Panc1 (cell line): ENCODE measurements around the gene LMCD1. TPM values are rescaled to one million over a fixed set of nuclear protein-coding genes. Genes with fewer than 3 reads are reported as not detected.

Experiments used
- ATAC-seq: fragments of 200-7000 bp; cut with Tn5 transposase; 2 replicates; pipeline ENCODE4 v1.9.1; 2020; ENCODE audit warnings: mild to moderate bottlenecking, moderate library complexity
- BruUV-seq: library from RNA; stranded (reverse); fragments of 400-500 nt; replicated peaks from 2 replicates; lab custom pipeline; 2021; lab: Mats Ljungman, UMichigan
- CTCF ChIA-PET: fragments of 300-600 bp; sonication (Branson Sonifier 250); formaldehyde crosslinking; loops from one replicate; lab custom pipeline; 2022; ENCODE audit warnings: antibody characterized with exemption; lab: Charles Lee
- POLR2A ChIA-PET: fragments of 300-600 bp; sonication (Branson Sonifier 250); formaldehyde crosslinking; loops from one replicate; lab custom pipeline; 2022; ENCODE audit warnings: antibody characterized with exemption; lab: Charles Lee
- DNase-seq: peaks from one replicate; pipeline ENCODE4 v3.0.0-alpha.2; 2010; ENCODE audit warnings: low read depth, low spot score
- H3K27ac ChIP-seq: 2 replicates; pipeline ENCODE4 v1.5.1; 2011; ENCODE audit warnings: mild to moderate bottlenecking, low read length, inconsistent platforms
- H3K27me3 ChIP-seq: fragments of 200-500 bp; sonication (Bioruptor generic); 2 replicates; pipeline ENCODE4 v1.6.0; 2014; ENCODE audit warnings: low read length, inconsistent platforms; ENCODE audit not compliant: control insufficient read depth, insufficient read depth
- H3K36me3 ChIP-seq: fragments of 200-500 bp; sonication (Bioruptor generic); 2 replicates; pipeline ENCODE4 v1.5.1; 2014; ENCODE audit warnings: inconsistent platforms, mild to moderate bottlenecking, low read length, moderate library complexity; ENCODE audit not compliant: control insufficient read depth, insufficient read depth
- H3K4me1 ChIP-seq: 2 replicates; pipeline ENCODE4 v1.5.1; 2011; ENCODE audit warnings: inconsistent platforms, mild to moderate bottlenecking, low read length, moderate library complexity; ENCODE audit not compliant: control insufficient read depth, insufficient read depth
- H3K4me3 ChIP-seq, 2 experiments: 2 replicates each; pipeline ENCODE4 v1.5.1; 2011 to 2012; ENCODE audit warnings: low read depth in 2 of 2, low read length in 2 of 2, mild to moderate bottlenecking in 2 of 2, inconsistent platforms in 1 of 2, moderate library complexity in 1 of 2
- H3K9me3 ChIP-seq: fragments of 200-500 bp; sonication (Bioruptor generic); 2 replicates; pipeline ENCODE4 v1.5.1; 2014; ENCODE audit warnings: low read depth, mild to moderate bottlenecking, inconsistent platforms, low read length, moderate library complexity; ENCODE audit not compliant: control insufficient read depth, insufficient read depth
- CTCF ChIP-seq: fragments of 450-650 bp; IDR thresholded peaks from 2 replicates; pipeline ENCODE4 v1.5.1; 2017; ENCODE audit warnings: mild to moderate bottlenecking
- POLR2AphosphoS5 ChIP-seq: IDR thresholded peaks from 2 replicates; pipeline ENCODE4 v1.6.1; 2012; ENCODE audit warnings: mild to moderate bottlenecking, low read depth, low read length, moderate library complexity
- SIN3A ChIP-seq: IDR thresholded peaks from 2 replicates; pipeline ENCODE4 v1.6.1; 2012; ENCODE audit warnings: low read depth, mild to moderate bottlenecking, low read length, moderate library complexity, borderline replicate concordance; ENCODE audit not compliant: insufficient read depth
- TCF7L2 ChIP-seq: IDR thresholded peaks from 2 replicates; pipeline ENCODE4 v1.6.1; 2011; ENCODE audit warnings: mild to moderate bottlenecking, low read depth, low read length, inconsistent platforms
- in situ Hi-C: cut with HindIII; loops from 2 replicates; pipeline ENCODE4 v1.10.0; 2016; ENCODE audit warnings: low sequenced_read_pairs, low pct_unique_long_range_greater_than_20kb
- intact Hi-C: fragments of 100-400 bp; cut with micrococcal nuclease; formaldehyde crosslinking; loops from one replicate; pipeline ENCODE4 v1.10.0; 2022; ENCODE audit not compliant: unreplicated experiment
- total RNA-seq: library from RNA; stranded (reverse); gene quantifications from one replicate; pipeline ENCODE4 v1.2.1, GENCODE V29; 2021; ENCODE audit not compliant: unreplicated experiment
- TF ChIP-seq, protein P1 (sequence below), 2 experiments: IDR thresholded peaks; 2 replicates each; pipeline ENCODE4 v1.6.1; 2011 to 2012; ENCODE audit warnings: low read depth in 2 of 2, control low read depth in 1 of 2, low read length in 1 of 2, mild to moderate bottlenecking in 1 of 2, moderate library complexity in 1 of 2; ENCODE audit not compliant: insufficient read depth in 1 of 2

Gene LMCD1
- total RNA-seq, 1 experiment from 2014 or later: 24.8 TPM

GRCh38 chr3:8494327-8494726 lies 7.3 kb upstream of the LMCD1 start:
- ATAC-seq (no peak), DNase-seq (no peak)
- no peak overlapping the region for H3K27ac ChIP-seq
- TF ChIP-seq, protein P1, sequence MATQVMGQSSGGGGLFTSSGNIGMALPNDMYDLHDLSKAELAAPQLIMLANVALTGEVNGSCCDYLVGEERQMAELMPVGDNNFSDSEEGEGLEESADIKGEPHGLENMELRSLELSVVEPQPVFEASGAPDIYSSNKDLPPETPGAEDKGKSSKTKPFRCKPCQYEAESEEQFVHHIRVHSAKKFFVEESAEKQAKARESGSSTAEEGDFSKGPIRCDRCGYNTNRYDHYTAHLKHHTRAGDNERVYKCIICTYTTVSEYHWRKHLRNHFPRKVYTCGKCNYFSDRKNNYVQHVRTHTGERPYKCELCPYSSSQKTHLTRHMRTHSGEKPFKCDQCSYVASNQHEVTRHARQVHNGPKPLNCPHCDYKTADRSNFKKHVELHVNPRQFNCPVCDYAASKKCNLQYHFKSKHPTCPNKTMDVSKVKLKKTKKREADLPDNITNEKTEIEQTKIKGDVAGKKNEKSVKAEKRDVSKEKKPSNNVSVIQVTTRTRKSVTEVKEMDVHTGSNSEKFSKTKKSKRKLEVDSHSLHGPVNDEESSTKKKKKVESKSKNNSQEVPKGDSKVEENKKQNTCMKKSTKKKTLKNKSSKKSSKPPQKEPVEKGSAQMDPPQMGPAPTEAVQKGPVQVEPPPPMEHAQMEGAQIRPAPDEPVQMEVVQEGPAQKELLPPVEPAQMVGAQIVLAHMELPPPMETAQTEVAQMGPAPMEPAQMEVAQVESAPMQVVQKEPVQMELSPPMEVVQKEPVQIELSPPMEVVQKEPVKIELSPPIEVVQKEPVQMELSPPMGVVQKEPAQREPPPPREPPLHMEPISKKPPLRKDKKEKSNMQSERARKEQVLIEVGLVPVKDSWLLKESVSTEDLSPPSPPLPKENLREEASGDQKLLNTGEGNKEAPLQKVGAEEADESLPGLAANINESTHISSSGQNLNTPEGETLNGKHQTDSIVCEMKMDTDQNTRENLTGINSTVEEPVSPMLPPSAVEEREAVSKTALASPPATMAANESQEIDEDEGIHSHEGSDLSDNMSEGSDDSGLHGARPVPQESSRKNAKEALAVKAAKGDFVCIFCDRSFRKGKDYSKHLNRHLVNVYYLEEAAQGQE (IDR thresholded peaks at IDR 0.05; ENCODE audit: insufficient read depth in 1 of 2, low read depth in 2 of 2, low read length in 1 of 2): no peak
- no peak for TF ChIP-seq SIN3A
- intact Hi-C loops: no loop called here
- H3K4me3 ChIP-seq: no peak overlapping the region
- no peaks in the 10 kb centered on the region for H3K36me3 ChIP-seq
- in situ Hi-C loops: no loop called here
- H3K27me3 ChIP-seq: no peaks in the 10 kb centered on the region
- no TSS peak for BruUV-seq
- POLR2A ChIA-PET: no interaction called here
- H3K9me3 ChIP-seq: no peaks in the 10 kb centered on the region
- CTCF ChIA-PET: no interaction called here
- H3K4me1 ChIP-seq: peaks cover 3% of the 10 kb centered on the region; the same call in 1 of the 2 replicates

DNA sequence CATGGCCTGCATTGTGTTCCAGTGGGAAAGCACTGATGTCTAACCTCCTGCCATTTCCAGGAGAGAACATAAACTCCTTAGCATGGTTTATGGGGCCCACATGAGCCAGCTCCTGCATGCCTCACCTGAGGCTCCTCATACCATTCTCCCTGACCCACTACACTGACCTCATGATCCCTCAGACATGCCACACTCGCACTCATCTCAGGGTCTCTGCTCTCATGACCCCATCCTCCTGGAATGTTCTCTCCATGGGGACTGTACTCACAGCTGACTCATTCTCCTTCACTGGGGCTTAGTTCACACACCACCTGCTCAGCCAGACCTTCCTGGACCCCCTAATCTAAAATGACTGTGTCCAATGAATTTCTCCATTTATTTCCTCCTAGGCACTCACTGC lies 4.0 kb upstream of the LMCD1 start:
- BruUV-seq: no TSS peak
- Histone ChIP-seq H3K27ac (no peak overlapping the region), H3K36me3 (no peaks in the 10 kb centered on the region), H3K4me3 (no peak overlapping the region), H3K4me1 (peaks cover 15% of the 10 kb centered on the region), H3K27me3 (no peaks in the 10 kb centered on the region), H3K9me3 (no peaks in the 10 kb centered on the region)
- POLR2A ChIA-PET: no interaction called here
- no peak for DNase-seq
- CTCF ChIA-PET: no interaction called here
- ATAC-seq: no peak
- intact Hi-C loops: no loop called here
- TF ChIP-seq, protein P1 (IDR thresholded peaks at IDR 0.05; ENCODE audit: insufficient read depth in 1 of 2, low read depth in 2 of 2, low read length in 1 of 2): no peak
- TF ChIP-seq SIN3A (no peak), TCF7L2 (no peak), POLR2AphosphoS5 (no peak), CTCF (no peak)
- in situ Hi-C loops: no loop called here
